HL-60 (cell line): ENCODE results near the gene SLC10A2.

Source experiments
- CTCF ChIP-seq: IDR thresholded peaks from one replicate; pipeline ENCODE4 v1.5.1; 2011; ENCODE audit warnings: low read length, control low read depth, inconsistent platforms; ENCODE audit not compliant: insufficient read depth
- GABPA ChIP-seq: IDR thresholded peaks from 2 replicates; pipeline ENCODE4 v1.6.1; 2012; ENCODE audit warnings: low read depth
- POLR2AphosphoS5 ChIP-seq: IDR thresholded peaks from 2 replicates; pipeline ENCODE4 v1.6.1; 2012; ENCODE audit warnings: low read depth
- REST ChIP-seq: IDR thresholded peaks from 2 replicates; pipeline ENCODE4 v1.6.1; 2012; ENCODE audit warnings: low read depth; ENCODE audit not compliant: insufficient replicate concordance
- SPI1 ChIP-seq: IDR thresholded peaks from 2 replicates; pipeline ENCODE4 v1.6.1; 2012; ENCODE audit warnings: low read depth, mild to moderate bottlenecking, borderline replicate concordance

- TF ChIP-seq GABPA: no peak
- TF ChIP-seq CTCF: no peak
- no peak for TF ChIP-seq POLR2AphosphoS5
- TF ChIP-seq REST: no peak
- no peak for TF ChIP-seq SPI1
These were observed 11.9 kb upstream of the SLC10A2 start for GRCh38 chr13:103078158-103078557.
